Endothelial cell of umbilical vein (primary cell): ENCODE data around the gene MTERF1. TPM values are rescaled to one million over a fixed set of nuclear protein-coding genes. Genes with fewer than 3 reads are reported as not detected.

Source experiments
- BruUV-seq: library from RNA; stranded (reverse); fragments of 400-500 nt; replicated peaks from 2 replicates; lab custom pipeline; 2021; lab: Mats Ljungman, UMichigan
- CTCF ChIA-PET: fragments of 300-600, 350-600 bp; sonication (Branson Sonifier 250); formaldehyde crosslinking; loops from one replicate; lab custom pipeline; 2021; ENCODE audit warnings: antibody characterized with exemption, inconsistent platforms; lab: Charles Lee
- POLR2A ChIA-PET: fragments of 300-600, 350-600 bp; sonication (Branson Sonifier 250); formaldehyde crosslinking; loops from one replicate; lab custom pipeline; 2021; ENCODE audit warnings: antibody characterized with exemption, inconsistent platforms; lab: Charles Lee
- DNase-seq: peaks from one replicate; pipeline ENCODE4 v3.0.0-alpha.2; 2011; ENCODE audit warnings: low read depth, low spot score
- FAIRE-seq: peaks from 2 replicates; lab custom pipeline; 2011; peaks lifted over from hg19 to GRCh38; lab: Jason Lieb, UNC
- H2AFZ ChIP-seq: 2 replicates; pipeline ENCODE4 v1.6.0; 2012; ENCODE audit warnings: low read depth, low read length, control low read depth, inconsistent platforms
- H3K27ac ChIP-seq: 2 replicates; pipeline ENCODE4 v1.5.1; 2011; ENCODE audit warnings: low read depth, mild to moderate bottlenecking, control low read depth, low read length, moderate library complexity; ENCODE audit not compliant: insufficient read depth
- H3K27me3 ChIP-seq, 2 experiments: 2 replicates each; pipeline versions ENCODE4 v1.6.0 to v1.6.1; 2011; ENCODE audit warnings: low read length in 2 of 2, mixed read lengths in 1 of 2; ENCODE audit not compliant: control insufficient read depth in 2 of 2, insufficient read depth in 2 of 2
- H3K36me3 ChIP-seq, 2 experiments: 2 replicates in 1 of 2; 3 replicates in 1 of 2; pipeline ENCODE4 v1.5.1; 2011; ENCODE audit warnings: low read length in 2 of 2, mild to moderate bottlenecking in 1 of 2, moderate library complexity in 1 of 2; ENCODE audit not compliant: control insufficient read depth in 2 of 2, insufficient read depth in 2 of 2; ENCODE audit errors: extremely low read depth in 1 of 2
- H3K4me1 ChIP-seq: 3 replicates; pipeline ENCODE4 v1.5.1; 2011; ENCODE audit warnings: mild to moderate bottlenecking, low read length; ENCODE audit not compliant: control insufficient read depth, insufficient read depth; ENCODE audit errors: extremely low read depth
- H3K4me2 ChIP-seq: 2 replicates; pipeline ENCODE4 v1.6.1; 2011; ENCODE audit warnings: low read length, control low read depth, mixed read lengths; ENCODE audit not compliant: insufficient read depth
- H3K4me3 ChIP-seq, 3 experiments: fragments of 200-600 bp in 1 of 3; sonication (generic), shearing (Covaris generic) in 1 of 3; replicated peaks in 1 of 3; 2 replicates each; pipeline ENCODE4 v1.5.1; 2011 to 2016; ENCODE audit warnings: control low read depth in 3 of 3, low read length in 3 of 3, mild to moderate bottlenecking in 2 of 3, inconsistent platforms in 1 of 3, low read depth in 1 of 3, moderate library complexity in 1 of 3; ENCODE audit not compliant: insufficient read depth in 1 of 3
- H3K79me2 ChIP-seq: 2 replicates; pipeline ENCODE4 v1.6.0; 2012; ENCODE audit warnings: low read length, inconsistent platforms; ENCODE audit not compliant: control insufficient read depth, insufficient read depth
- H3K9ac ChIP-seq: replicated peaks from 2 replicates; pipeline ENCODE3; 2011; ENCODE audit warnings: low read length, control low read depth; ENCODE audit not compliant: insufficient read depth; ENCODE audit errors: extremely low read depth
- H3K9me1 ChIP-seq: replicated peaks from 3 replicates; pipeline ENCODE4 v1.6.0; 2011; ENCODE audit warnings: mild to moderate bottlenecking, low read length; ENCODE audit not compliant: control insufficient read depth, insufficient read depth; ENCODE audit errors: extremely low read depth
- H3K9me3 ChIP-seq: replicated peaks from 2 replicates; pipeline ENCODE4 v1.5.1; 2012; ENCODE audit warnings: low read length, inconsistent platforms; ENCODE audit not compliant: control insufficient read depth, insufficient read depth
- H4K20me1 ChIP-seq: replicated peaks from 2 replicates; pipeline ENCODE3; 2011; ENCODE audit warnings: mild to moderate bottlenecking, low read length; ENCODE audit not compliant: control insufficient read depth, insufficient read depth; ENCODE audit errors: extremely low read depth
- CTCF ChIP-seq, 2 donors: IDR thresholded peaks; 1 replicate in 1 of 2; 2 replicates in 1 of 2; pipeline ENCODE4 v1.5.1; 2011; ENCODE audit warnings: low read length in 2 of 2, mild to moderate bottlenecking in 2 of 2, moderate library complexity in 2 of 2, control low read depth in 1 of 2, inconsistent platforms in 1 of 2, low read depth in 1 of 2; ENCODE audit not compliant: insufficient read depth in 1 of 2; ENCODE audit errors: extremely low read depth in 1 of 2
- EZH2 ChIP-seq: IDR thresholded peaks from 2 replicates; pipeline ENCODE4 v1.6.1; 2012; ENCODE audit warnings: borderline replicate concordance, low read depth, mild to moderate bottlenecking, moderate library complexity, low read length, inconsistent platforms; ENCODE audit not compliant: severe bottlenecking
- FOS ChIP-seq: IDR thresholded peaks from 2 replicates; pipeline ENCODE4 v1.6.1; 2011; ENCODE audit warnings: mild to moderate bottlenecking, low read length, moderate library complexity, borderline replicate concordance; ENCODE audit not compliant: insufficient read depth
- GATA2 ChIP-seq: IDR thresholded peaks from 2 replicates; pipeline ENCODE4 v1.7.0; 2011; ENCODE audit warnings: low read depth, mild to moderate bottlenecking, moderate library complexity, mixed read lengths, low read length; ENCODE audit not compliant: insufficient read length, insufficient read depth
- JUN ChIP-seq: IDR thresholded peaks from 2 replicates; pipeline ENCODE4 v1.6.1; 2011; ENCODE audit warnings: borderline replicate concordance, low read depth; ENCODE audit not compliant: insufficient read length, insufficient read depth
- MYC ChIP-seq: IDR thresholded peaks from one replicate; pipeline ENCODE4 v1.6.1; 2011; ENCODE audit warnings: mild to moderate bottlenecking, low read depth, low read length
- POLR2A ChIP-seq: IDR thresholded peaks from 2 replicates; pipeline ENCODE4 v1.6.1; 2012; ENCODE audit warnings: low read depth, mild to moderate bottlenecking, control low read depth, low read length
- POLR2AphosphoS5 ChIP-seq: IDR thresholded peaks from 2 replicates; pipeline ENCODE4 v1.6.1; 2012; ENCODE audit warnings: low read depth, mild to moderate bottlenecking, control low read depth, low read length, moderate library complexity; ENCODE audit not compliant: insufficient read depth
- dilution Hi-C: fragments of 300-500 bp; cut with MboI; formaldehyde crosslinking; loops from one replicate; pipeline ENCODE4 v1.15.0; 2019; ENCODE audit warnings: low sequenced_read_pairs; ENCODE audit not compliant: extremely low pct_ligation_motif_present
- intact Hi-C: fragments of 100-400 bp; cut with micrococcal nuclease; formaldehyde crosslinking; loops from one replicate; pipeline ENCODE4 v1.10.0; 2022
- polyA plus RNA-seq, 4 experiments: library from polyadenylated mRNA; depleted of rRNA in 3 of 4; stranded (reverse) in 3 of 4; unstranded in 1 of 4; fragments of >200 nt; gene quantifications; 2 replicates each; pipeline versions ENCODE4 v1.2.1 to v1.2.3, GENCODE V29; 2011 to 2012; ENCODE audit warnings: missing spikeins in 1 of 4
- total RNA-seq: library from RNA; stranded (reverse); gene quantifications from 2 replicates; pipeline ENCODE4 v1.2.3, GENCODE V29; 2021
- TF ChIP-seq, protein P1 (sequence below): IDR thresholded peaks from 2 replicates; pipeline ENCODE4 v1.6.1; 2011; ENCODE audit not compliant: insufficient read depth, insufficient read length

Gene MTERF1
- total and polyA plus RNA-seq, 2 donors (not counting 3 experiments of a cell fraction or from before 2014, with no cell fraction given), result 3.1 to 10.2 TPM

GRCh38 chr7:91864070-91864469 is 16.4 kb downstream of the MTERF1 start:
- no peaks in the 10 kb centered on the region for H4K20me1 ChIP-seq
- no peaks in the 10 kb centered on the region for H3K27me3 ChIP-seq
- H3K36me3 ChIP-seq, result no peaks in the 10 kb centered on the region
- intact Hi-C loops, result no loop called here
- no peaks in the 10 kb centered on the region for H3K4me1 ChIP-seq
- H2AFZ ChIP-seq, result no peak overlapping the region
- FAIRE-seq, result no peak
- H3K9ac ChIP-seq, result no peak overlapping the region
- ChIA-PET CTCF (interaction anchor here (1.2 kb wide), 1 partner anchor 16 kb away, joined by 3 read pairs; the partner anchor contains the start of gene MTERF1), POLR2A (no interaction called here)
- H3K79me2 ChIP-seq, result no peaks in the 10 kb centered on the region
- H3K4me3 ChIP-seq, result no peak overlapping the region
- H3K9me1 ChIP-seq, result no peaks in the 10 kb centered on the region
- H3K4me2 ChIP-seq, result no peak overlapping the region
- TF ChIP-seq, protein P1, sequence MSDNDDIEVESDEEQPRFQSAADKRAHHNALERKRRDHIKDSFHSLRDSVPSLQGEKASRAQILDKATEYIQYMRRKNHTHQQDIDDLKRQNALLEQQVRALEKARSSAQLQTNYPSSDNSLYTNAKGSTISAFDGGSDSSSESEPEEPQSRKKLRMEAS, result no peak
- TF ChIP-seq POLR2A (no peak), MYC (no peak), GATA2 (no peak), POLR2AphosphoS5 (no peak), FOS (no peak), EZH2 (no peak), JUN (no peak), CTCF (IDR thresholded peaks at IDR 0.05; ENCODE audit: extremely low read depth in 1 of 2, insufficient read depth in 1 of 2, low read depth in 1 of 2, low read length in 2 of 2) (no peak)
- dilution Hi-C loops, result no loop called here
- no TSS peak for BruUV-seq
- DNase-seq, result no peak
- no peaks in the 10 kb centered on the region for H3K9me3 ChIP-seq
- no peak overlapping the region for H3K27ac ChIP-seq
